HepG2 (cell line): ENCODE data around the gene ZNF844. TPM values are rescaled to one million over a fixed set of nuclear protein-coding genes. Genes with fewer than 3 reads are reported as not detected.

Experiments used
- CBFB ChIP-seq: sonication (generic); formaldehyde crosslinking; IDR thresholded peaks from 2 replicates; pipeline ENCODE4 v1.4.0; 2020; ENCODE audit warnings: missing genetic modification reagents
- CHCHD3 ChIP-seq: sonication (generic); formaldehyde crosslinking; IDR thresholded peaks from 2 replicates; pipeline ENCODE4 v1.8.0; 2022; ENCODE audit warnings: mild to moderate bottlenecking, missing genetic modification reagents, moderate library complexity
- ELF4 ChIP-seq: sonication (generic); formaldehyde crosslinking; IDR thresholded peaks from 2 replicates; pipeline ENCODE4 v1.5.0; 2020; ENCODE audit warnings: missing genetic modification reagents, mild to moderate bottlenecking, moderate library complexity, borderline replicate concordance
- HNRNPL ChIP-seq: fragments of 200-400 bp; formaldehyde crosslinking; IDR thresholded peaks from 2 replicates; pipeline ENCODE4 v1.6.1; 2017; ENCODE audit warnings: mild to moderate bottlenecking, low read depth, low read length
- NCOA5 ChIP-seq: sonication (generic); formaldehyde crosslinking; IDR thresholded peaks from 2 replicates; pipeline ENCODE4 v1.4.0; 2020; ENCODE audit warnings: missing genetic modification reagents
- SMARCC2 ChIP-seq: fragments of 450-650 bp; IDR thresholded peaks from 2 replicates; pipeline ENCODE4 v1.6.1; 2017; ENCODE audit warnings: antibody characterized with exemption, mild to moderate bottlenecking
- SNAPC2 ChIP-seq: sonication (generic); formaldehyde crosslinking; IDR thresholded peaks from 2 replicates; pipeline ENCODE4 v1.8.1; 2022; ENCODE audit warnings: mild to moderate bottlenecking, missing genetic modification reagents
- ZMYM2 ChIP-seq: sonication (generic); formaldehyde crosslinking; IDR thresholded peaks from 2 replicates; pipeline ENCODE4 v1.8.0; 2022; ENCODE audit warnings: mild to moderate bottlenecking, missing genetic modification reagents
- ZMYM4 ChIP-seq: sonication (generic); formaldehyde crosslinking; IDR thresholded peaks from 2 replicates; pipeline ENCODE4 v1.8.1; 2023; ENCODE audit warnings: mild to moderate bottlenecking, missing genetic modification reagents
- ZNF207 ChIP-seq: fragments of 450-650 bp; IDR thresholded peaks from 2 replicates; pipeline ENCODE4 v1.6.1; 2016; ENCODE audit warnings: antibody characterized with exemption, borderline replicate concordance
- ZNF331 ChIP-seq: sonication (generic); formaldehyde crosslinking; IDR thresholded peaks from 2 replicates; pipeline ENCODE4 v1.4.0; 2020; ENCODE audit warnings: missing genetic modification reagents
- ZNF577 ChIP-seq: sonication (generic); formaldehyde crosslinking; IDR thresholded peaks from 2 replicates; pipeline ENCODE4 v1.4.0; 2020; ENCODE audit warnings: mild to moderate bottlenecking, low read depth, missing genetic modification reagents, borderline replicate concordance
- ZNF615 ChIP-seq: sonication (generic); formaldehyde crosslinking; IDR thresholded peaks from 2 replicates; pipeline ENCODE4 v1.5.0; 2020; ENCODE audit warnings: mild to moderate bottlenecking, missing genetic modification reagents, borderline replicate concordance
- ZNF768 ChIP-seq: sonication (generic); formaldehyde crosslinking; IDR thresholded peaks from 2 replicates; pipeline ENCODE4 v1.4.0; 2020; ENCODE audit warnings: missing genetic modification reagents
- ZSCAN31 ChIP-seq: sonication (generic); formaldehyde crosslinking; IDR thresholded peaks from 2 replicates; pipeline ENCODE4 v1.5.0; 2020; ENCODE audit warnings: low read depth, mild to moderate bottlenecking, missing genetic modification reagents
- polyA plus RNA-seq, 8 experiments: library from polyadenylated mRNA; depleted of rRNA in 3 of 8; stranded (reverse) in 7 of 8; unstranded in 1 of 8; fragments of >200 nt; fragmentation: Illumina TruSeq in 4 of 8; extraction: Trizol in 4 of 8; gene quantifications; 2 replicates each; pipeline versions ENCODE4 v1.2.1 to v1.2.3, GENCODE V29; 2011 to 2016; ENCODE audit warnings: low read depth in 4 of 8, missing spikeins in 1 of 8, mixed read lengths in 1 of 8; ENCODE audit not compliant: insufficient read depth in 1 of 8
- total RNA-seq, 5 experiments: library from RNA; depleted of rRNA; stranded (reverse); fragments of >200 nt; fragmentation: Illumina TruSeq; extraction: Trizol; gene quantifications; 2 replicates each; pipeline ENCODE4 v1.2.3, GENCODE V29; 2016; ENCODE audit warnings: low read depth in 1 of 5
- TF ChIP-seq, protein P1 (sequence below): sonication (generic); formaldehyde crosslinking; IDR thresholded peaks from 2 replicates; pipeline ENCODE4 v1.4.0; 2020; ENCODE audit warnings: missing genetic modification reagents; ENCODE audit errors: not compliant biosample characterization
- TF ChIP-seq, protein P2 (sequence below): sonication (generic); formaldehyde crosslinking; IDR thresholded peaks from 2 replicates; pipeline ENCODE4 v1.8.1; 2023; ENCODE audit warnings: missing genetic modification reagents, mild to moderate bottlenecking, borderline replicate concordance
- TF ChIP-seq, protein P3 (sequence below): sonication (generic); formaldehyde crosslinking; IDR thresholded peaks from 2 replicates; pipeline ENCODE4 v1.8.0; 2022; ENCODE audit warnings: mild to moderate bottlenecking, missing genetic modification reagents; ENCODE audit not compliant: insufficient replicate concordance
- TF ChIP-seq, protein P4 (sequence below): IDR thresholded peaks from 2 replicates; pipeline ENCODE4 v1.6.1; 2016; ENCODE audit warnings: missing compliant biosample characterization, missing genetic modification reagents, borderline replicate concordance
- TF ChIP-seq, protein P5 (sequence below): sonication (generic); formaldehyde crosslinking; IDR thresholded peaks from 2 replicates; pipeline ENCODE4 v1.9.0; 2022; ENCODE audit warnings: low read depth, missing genetic modification reagents
- TF ChIP-seq, protein P6 (sequence below): sonication (generic); formaldehyde crosslinking; IDR thresholded peaks from 2 replicates; pipeline ENCODE4 v1.8.0; 2022; ENCODE audit warnings: missing genetic modification reagents, mild to moderate bottlenecking, inconsistent platforms, borderline replicate concordance

ZNF844 gene
- total and polyA plus RNA-seq, 2 of the 13 experiments (the other 11 are each of a cell fraction or from before 2014, with no cell fraction given) = 1.0 to 3.2 TPM

DNA sequence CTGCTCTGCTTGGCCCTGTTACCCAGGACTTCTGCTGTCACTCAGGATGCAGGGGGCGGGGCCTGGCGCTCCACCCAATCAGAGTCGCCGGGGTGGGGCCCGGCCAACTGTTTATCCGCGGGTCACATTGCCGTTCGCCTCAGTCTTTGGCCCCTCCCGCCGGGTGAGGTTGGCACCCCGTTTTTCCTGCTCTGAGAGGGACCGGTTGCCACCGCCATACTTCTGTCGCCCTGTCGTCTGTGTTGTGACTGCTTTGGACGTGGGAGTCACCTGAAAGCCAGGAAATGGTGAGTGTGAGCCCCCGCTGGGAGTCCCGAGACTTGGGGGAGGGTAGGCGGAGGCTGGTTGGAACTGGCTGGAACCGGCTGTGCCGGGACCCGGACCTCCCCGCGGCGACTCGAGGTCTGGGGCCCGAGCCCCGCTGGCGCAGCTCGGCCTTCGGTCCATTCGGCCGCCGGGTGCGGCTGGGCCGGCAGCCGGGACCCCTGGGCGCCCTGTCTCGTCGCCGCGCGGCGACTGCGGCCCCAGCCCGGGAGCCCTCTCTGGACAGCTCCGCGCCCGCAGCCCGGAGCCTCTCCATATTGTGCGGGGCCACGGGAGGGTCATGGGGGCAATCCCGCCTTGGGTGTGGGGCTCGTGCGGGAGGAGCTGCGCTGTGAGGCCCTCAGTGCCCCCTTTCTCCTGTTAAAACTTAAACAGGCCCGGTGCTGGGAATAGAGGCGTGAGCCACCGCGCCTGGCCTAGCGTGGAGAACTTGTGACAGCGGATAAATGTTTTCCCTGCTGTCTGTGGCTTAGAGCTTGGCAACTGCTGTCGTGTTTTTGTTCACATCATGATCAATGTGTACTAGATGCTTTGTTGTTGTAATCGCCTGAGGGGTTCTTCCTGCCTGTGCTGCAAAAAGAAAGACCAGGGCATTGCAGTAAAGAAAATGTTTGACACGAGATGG lies at the start of gene ZNF844 (continued):
- TF ChIP-seq, protein P1, sequence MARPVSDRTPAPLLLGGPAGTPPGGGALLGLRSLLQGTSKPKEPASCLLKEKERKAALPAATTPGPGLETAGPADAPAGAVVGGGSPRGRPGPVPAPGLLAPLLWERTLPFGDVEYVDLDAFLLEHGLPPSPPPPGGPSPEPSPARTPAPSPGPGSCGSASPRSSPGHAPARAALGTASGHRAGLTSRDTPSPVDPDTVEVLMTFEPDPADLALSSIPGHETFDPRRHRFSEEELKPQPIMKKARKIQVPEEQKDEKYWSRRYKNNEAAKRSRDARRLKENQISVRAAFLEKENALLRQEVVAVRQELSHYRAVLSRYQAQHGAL (CRISPR knock-in tag) = no peak
- TF ChIP-seq ZNF577 (CRISPR knock-in tag) (no peak), ZMYM2 (CRISPR knock-in tag) (no peak), SNAPC2 (CRISPR knock-in tag) (no peak), ZNF331 (CRISPR knock-in tag) (no peak), CHCHD3 (CRISPR knock-in tag) (no peak), ZNF615 (CRISPR knock-in tag) (no peak), CBFB (0 out of 2 replicates have a peak, but pooled peaks have one; percentile 24), ELF4 (CRISPR knock-in tag) (no peak), HNRNPL (0 out of 2 replicates have a peak, but pooled peaks have one; percentile 36), NCOA5 (CRISPR knock-in tag) (no peak), ZNF768 (CRISPR knock-in tag) (no peak), ZSCAN31 (0 out of 2 replicates have a peak, but pooled peaks have one; percentile 39), ZMYM4 (CRISPR knock-in tag) (peak; percentile 63), SMARCC2 (no peak), ZNF207 (no peak)
- TF ChIP-seq, protein P2, sequence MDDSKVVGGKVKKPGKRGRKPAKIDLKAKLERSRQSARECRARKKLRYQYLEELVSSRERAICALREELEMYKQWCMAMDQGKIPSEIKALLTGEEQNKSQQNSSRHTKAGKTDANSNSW = no peak
- TF ChIP-seq, protein P3, sequence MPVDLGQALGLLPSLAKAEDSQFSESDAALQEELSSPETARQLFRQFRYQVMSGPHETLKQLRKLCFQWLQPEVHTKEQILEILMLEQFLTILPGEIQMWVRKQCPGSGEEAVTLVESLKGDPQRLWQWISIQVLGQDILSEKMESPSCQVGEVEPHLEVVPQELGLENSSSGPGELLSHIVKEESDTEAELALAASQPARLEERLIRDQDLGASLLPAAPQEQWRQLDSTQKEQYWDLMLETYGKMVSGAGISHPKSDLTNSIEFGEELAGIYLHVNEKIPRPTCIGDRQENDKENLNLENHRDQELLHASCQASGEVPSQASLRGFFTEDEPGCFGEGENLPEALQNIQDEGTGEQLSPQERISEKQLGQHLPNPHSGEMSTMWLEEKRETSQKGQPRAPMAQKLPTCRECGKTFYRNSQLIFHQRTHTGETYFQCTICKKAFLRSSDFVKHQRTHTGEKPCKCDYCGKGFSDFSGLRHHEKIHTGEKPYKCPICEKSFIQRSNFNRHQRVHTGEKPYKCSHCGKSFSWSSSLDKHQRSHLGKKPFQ = no peak
- TF ChIP-seq, protein P4, sequence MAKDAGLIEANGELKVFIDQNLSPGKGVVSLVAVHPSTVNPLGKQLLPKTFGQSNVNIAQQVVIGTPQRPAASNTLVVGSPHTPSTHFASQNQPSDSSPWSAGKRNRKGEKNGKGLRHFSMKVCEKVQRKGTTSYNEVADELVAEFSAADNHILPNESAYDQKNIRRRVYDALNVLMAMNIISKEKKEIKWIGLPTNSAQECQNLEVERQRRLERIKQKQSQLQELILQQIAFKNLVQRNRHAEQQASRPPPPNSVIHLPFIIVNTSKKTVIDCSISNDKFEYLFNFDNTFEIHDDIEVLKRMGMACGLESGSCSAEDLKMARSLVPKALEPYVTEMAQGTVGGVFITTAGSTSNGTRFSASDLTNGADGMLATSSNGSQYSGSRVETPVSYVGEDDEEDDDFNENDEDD (CRISPR knock-in tag) = no peak
- TF ChIP-seq, protein P5, sequence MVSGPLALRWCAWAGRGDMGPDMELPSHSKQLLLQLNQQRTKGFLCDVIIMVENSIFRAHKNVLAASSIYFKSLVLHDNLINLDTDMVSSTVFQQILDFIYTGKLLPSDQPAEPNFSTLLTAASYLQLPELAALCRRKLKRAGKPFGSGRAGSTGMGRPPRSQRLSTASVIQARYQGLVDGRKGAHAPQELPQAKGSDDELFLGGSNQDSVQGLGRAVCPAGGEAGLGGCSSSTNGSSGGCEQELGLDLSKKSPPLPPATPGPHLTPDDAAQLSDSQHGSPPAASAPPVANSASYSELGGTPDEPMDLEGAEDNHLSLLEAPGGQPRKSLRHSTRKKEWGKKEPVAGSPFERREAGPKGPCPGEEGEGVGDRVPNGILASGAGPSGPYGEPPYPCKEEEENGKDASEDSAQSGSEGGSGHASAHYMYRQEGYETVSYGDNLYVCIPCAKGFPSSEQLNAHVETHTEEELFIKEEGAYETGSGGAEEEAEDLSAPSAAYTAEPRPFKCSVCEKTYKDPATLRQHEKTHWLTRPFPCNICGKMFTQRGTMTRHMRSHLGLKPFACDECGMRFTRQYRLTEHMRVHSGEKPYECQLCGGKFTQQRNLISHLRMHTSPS (CRISPR knock-in tag) = no peak
- TF ChIP-seq, protein P6, sequence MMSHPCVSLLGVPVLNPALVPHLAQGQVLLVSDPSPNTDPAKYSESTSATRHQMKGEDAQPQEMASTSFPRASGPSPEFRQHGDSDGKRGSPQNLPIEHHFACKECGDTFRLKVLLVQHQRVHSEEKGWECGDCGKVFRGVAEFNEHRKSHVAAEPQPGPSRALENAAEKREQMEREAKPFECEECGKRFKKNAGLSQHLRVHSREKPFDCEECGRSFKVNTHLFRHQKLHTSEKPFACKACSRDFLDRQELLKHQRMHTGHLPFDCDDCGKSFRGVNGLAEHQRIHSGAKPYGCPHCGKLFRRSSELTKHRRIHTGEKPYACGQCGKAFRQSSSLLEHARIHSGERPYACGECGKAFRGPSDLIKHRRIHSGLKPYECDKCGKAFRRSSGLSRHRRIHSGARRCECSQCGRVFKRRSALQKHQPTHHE = no peak
